Rectal smooth muscle tissue (tissue), 1 donor: ENCODE measurements around the gene KDM2A.
"Not testable (repeated sequence)": the region's sequence is repeated elsewhere in the genome, so short reads cannot be mapped to it uniquely, and the experiment has no call there.

Experiments
- H3K27ac ChIP-seq: one replicate; pipeline ENCODE4 v1.7.0; 2013; ENCODE audit warnings: low read depth, low read length, inconsistent platforms
- H3K27me3 ChIP-seq: one replicate; pipeline ENCODE4 v1.7.0; 2013; ENCODE audit warnings: low read length; ENCODE audit not compliant: control insufficient read depth, insufficient read depth
- H3K36me3 ChIP-seq: one replicate; pipeline ENCODE4 v1.7.0; 2013; ENCODE audit warnings: low read length; ENCODE audit not compliant: control insufficient read depth, insufficient read depth
- H3K4me1 ChIP-seq: one replicate; pipeline ENCODE4 v1.7.0; 2013; ENCODE audit warnings: low read length; ENCODE audit not compliant: control insufficient read depth, insufficient read depth
- H3K4me3 ChIP-seq: one replicate; pipeline ENCODE4 v1.7.0; 2013; ENCODE audit warnings: low read length
- H3K9ac ChIP-seq: one replicate; pipeline ENCODE4 v1.7.0; 2013; ENCODE audit warnings: low read length

The KDM2A gene

DNA sequence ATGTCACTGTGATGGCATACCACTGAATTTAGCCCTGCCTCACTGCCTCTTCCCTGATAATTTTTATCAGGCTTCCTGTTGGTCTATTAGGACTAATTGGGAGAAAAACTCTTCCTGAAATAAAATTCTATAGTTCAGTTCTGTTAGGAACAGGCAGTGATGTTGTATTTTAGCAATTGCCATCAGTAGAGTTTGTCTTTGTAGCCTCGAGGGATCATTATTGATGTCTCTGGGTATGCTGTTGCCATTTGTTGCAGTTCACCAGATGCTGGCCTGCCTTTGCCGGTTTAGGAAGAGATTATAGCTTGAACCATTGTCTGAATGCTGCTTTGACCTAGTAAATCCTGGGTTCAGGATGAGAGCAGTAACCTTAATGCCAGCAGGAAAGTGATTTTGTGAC lies 41.0 kb downstream of the KDM2A start:
- Histone ChIP-seq H3K36me3 (no peaks in the 10 kb centered on the region), H3K4me1 (no peaks in the 10 kb centered on the region), H3K4me3 (no peak overlapping the region), H3K27ac (no peak overlapping the region), H3K27me3 (no peaks in the 10 kb centered on the region), H3K9ac (no peak overlapping the region)

DNA sequence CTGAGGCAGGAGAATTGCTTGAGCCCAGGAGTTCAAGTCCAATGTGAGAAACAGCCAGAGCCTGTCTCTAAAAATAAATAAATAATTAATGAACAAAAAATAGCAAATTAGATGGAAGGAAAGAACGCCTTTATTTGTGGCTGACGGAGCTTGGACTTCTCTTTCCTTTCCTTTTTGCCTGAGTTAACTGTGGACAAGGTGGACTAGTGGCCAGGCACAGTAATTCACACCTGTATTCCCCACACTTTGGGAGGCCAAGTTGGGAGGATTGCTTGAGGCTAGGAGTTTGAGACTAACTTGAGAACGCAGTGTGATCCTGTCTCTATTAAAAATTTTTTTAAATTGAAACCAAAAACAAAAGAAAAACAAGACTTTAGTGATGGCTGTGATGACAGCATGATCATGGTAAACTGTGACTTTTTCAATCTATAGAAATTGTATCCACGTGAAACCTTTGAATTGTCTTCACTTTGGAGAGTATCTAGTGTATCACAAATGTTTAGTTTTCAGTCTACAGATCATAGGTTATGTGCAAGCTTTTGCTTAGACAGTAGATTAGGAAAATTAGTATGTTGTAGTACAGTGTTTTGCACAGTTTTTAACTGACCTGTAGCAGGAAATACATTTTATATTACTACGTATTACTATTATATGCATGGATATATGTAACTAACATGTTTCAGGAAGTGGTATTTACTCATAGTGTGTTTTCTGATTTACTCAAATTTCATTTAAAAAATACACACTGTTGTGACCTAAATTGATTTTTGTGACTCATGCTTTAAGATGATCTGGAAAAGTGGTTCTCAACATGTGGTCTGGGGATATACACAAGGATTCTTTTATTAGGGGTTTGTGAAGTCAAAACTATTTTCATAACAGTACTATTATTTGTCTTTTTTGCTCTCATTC lies 42.1 kb downstream of the KDM2A start:
- Histone ChIP-seq H3K9ac (no peak overlapping the region), H3K4me3 (no peak overlapping the region), H3K27ac (no peak overlapping the region), H3K27me3 (no peaks in the 10 kb centered on the region), H3K4me1 (no peaks in the 10 kb centered on the region), H3K36me3 (no peaks in the 10 kb centered on the region)

DNA sequence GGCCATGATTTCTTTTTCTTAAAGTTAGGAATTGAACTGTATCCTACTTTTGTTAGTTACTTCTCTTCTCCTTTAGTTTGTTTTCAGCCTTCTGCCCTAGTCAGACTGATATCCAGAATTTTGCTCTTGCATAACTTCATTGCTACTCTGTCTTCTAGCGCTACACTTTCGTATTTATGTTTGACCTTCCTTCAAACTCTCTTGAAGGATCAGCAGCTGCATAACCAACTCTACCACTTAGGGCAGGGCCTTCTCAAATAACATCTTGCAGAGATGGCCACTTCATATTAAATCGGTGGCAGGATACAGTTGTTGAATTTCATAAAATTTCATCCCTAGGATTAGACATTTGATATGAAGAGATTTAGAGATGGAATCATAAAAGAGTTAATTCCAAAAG lies 43.9 kb downstream of the KDM2A start:
- Histone ChIP-seq H3K9ac (no peak overlapping the region), H3K36me3 (no peaks in the 10 kb centered on the region), H3K4me3 (no peak overlapping the region), H3K27ac (no peak overlapping the region), H3K27me3 (no peaks in the 10 kb centered on the region), H3K4me1 (peaks cover 2% of the 10 kb centered on the region)

DNA sequence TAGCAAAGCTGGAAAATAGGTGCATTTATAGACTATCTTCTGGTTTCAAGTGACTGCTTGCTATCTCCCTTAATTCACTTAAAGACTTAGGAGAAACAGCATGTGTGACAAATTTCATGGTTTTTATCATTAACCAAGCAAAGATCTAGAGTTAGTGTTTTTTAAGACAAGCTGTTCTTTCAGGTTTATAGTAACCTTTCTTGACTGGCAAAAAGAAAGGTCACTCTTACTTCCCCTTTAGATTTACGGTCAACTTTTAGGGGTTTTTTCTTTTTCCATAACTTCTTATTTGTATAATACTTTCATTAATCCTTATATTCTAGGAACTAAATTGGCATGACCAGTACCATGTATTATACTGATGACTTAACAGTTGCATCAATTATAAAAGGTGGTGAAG lies 46.6 kb downstream of the KDM2A start:
- Histone ChIP-seq H3K4me3 (no peak overlapping the region), H3K4me1 (peaks cover 2% of the 10 kb centered on the region), H3K9ac (no peak overlapping the region), H3K27ac (no peak overlapping the region), H3K36me3 (no peaks in the 10 kb centered on the region), H3K27me3 (no peaks in the 10 kb centered on the region)

DNA sequence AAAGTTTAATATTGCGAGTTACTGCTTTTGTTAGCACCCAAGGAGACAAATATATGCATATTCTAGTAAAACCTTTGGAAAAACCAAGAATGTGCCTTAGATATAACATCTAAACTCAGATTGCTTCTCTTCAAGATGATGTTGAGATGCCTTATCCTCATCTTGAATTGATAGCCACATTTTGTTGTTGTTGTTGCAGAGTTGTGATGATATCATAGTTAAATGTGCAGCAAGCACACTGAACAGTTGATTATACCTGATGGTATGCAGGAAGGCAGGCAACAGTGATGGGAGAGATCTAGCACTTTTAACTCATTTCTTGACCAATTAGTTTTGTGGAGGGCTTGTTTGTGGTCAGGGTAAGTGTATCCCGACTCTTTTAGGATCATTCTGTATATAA lies 48.0 kb downstream of the KDM2A start:
- Histone ChIP-seq H3K4me1 (peaks cover 2% of the 10 kb centered on the region), H3K9ac (no peak overlapping the region), H3K36me3 (peaks cover 2% of the 10 kb centered on the region), H3K4me3 (no peak overlapping the region), H3K27me3 (no peaks in the 10 kb centered on the region), H3K27ac (no peak overlapping the region)

DNA sequence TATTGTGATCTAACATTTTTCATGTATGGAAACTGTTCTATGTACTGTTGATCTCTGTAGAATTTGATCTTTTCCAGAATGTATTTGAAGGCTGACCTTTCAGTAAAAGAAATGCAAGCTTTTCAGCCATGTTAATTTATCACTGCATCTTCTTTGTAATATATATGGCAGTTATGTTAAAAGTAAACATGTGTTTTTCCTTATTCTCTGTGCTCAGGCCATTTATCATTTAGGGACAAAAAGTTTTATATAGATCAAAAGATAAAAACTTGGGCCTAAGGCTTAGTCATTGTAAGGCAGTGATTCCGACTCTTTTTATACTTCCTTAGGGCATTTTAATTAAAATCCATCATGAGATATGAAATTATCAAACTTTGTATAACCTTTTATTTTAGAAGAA lies 48.7 kb downstream of the KDM2A start:
- H3K36me3 ChIP-seq: peaks cover 3% of the 10 kb centered on the region
- H3K27me3 ChIP-seq: no peaks in the 10 kb centered on the region
- H3K4me1 ChIP-seq: peaks cover 2% of the 10 kb centered on the region
- no peak overlapping the region for H3K9ac ChIP-seq
- H3K27ac ChIP-seq: no peak overlapping the region
- no peak overlapping the region for H3K4me3 ChIP-seq

DNA sequence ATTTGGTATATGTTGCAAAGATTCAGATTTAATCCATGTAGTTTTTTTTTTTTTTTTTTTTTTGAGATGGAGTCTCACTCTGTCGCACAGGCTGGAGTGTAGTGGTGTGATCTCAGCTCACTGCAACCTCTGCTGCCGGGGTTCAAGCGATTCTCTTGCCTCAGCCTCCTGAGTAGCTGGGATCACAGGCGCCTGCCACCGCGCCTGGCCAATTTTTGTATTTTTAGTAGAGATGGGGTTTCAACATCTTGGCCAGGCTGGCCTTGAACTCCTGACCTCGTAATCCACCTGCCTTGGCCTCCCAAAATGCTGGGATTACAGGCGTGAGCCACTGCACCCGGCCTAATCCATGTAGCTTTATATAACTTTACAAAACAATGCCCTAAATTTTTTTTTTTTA lies 49.8 kb downstream of the KDM2A start:
- H3K36me3 ChIP-seq, H3K9ac ChIP-seq, H3K27ac ChIP-seq, H3K4me3 ChIP-seq, H3K27me3 ChIP-seq, H3K4me1 ChIP-seq: not testable (repeated sequence)

DNA sequence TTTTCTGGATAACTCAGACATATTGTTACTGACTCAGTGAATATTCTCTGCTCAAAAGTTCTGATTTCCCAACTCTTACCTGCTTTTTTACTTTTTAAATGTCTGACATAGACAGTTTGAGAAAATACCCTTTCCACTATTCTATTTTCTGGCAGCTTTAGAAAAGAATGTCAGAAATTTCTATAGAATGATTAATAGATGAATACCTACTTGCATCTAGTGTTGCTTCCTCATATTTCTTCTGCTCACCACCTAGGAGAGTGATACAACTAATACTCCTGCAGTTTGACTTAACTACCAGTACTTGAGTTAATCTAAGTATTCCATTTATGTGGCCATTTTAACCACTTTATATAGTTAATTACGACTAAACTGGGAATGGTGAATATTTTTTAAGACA lies 55.2 kb downstream of the KDM2A start:
- no peak overlapping the region for H3K27ac ChIP-seq
- peaks cover 3% of the 10 kb centered on the region for H3K36me3 ChIP-seq
- no peak overlapping the region for H3K4me3 ChIP-seq
- no peaks in the 10 kb centered on the region for H3K27me3 ChIP-seq
- no peak overlapping the region for H3K9ac ChIP-seq
- H3K4me1 ChIP-seq: peaks cover 3% of the 10 kb centered on the region

DNA sequence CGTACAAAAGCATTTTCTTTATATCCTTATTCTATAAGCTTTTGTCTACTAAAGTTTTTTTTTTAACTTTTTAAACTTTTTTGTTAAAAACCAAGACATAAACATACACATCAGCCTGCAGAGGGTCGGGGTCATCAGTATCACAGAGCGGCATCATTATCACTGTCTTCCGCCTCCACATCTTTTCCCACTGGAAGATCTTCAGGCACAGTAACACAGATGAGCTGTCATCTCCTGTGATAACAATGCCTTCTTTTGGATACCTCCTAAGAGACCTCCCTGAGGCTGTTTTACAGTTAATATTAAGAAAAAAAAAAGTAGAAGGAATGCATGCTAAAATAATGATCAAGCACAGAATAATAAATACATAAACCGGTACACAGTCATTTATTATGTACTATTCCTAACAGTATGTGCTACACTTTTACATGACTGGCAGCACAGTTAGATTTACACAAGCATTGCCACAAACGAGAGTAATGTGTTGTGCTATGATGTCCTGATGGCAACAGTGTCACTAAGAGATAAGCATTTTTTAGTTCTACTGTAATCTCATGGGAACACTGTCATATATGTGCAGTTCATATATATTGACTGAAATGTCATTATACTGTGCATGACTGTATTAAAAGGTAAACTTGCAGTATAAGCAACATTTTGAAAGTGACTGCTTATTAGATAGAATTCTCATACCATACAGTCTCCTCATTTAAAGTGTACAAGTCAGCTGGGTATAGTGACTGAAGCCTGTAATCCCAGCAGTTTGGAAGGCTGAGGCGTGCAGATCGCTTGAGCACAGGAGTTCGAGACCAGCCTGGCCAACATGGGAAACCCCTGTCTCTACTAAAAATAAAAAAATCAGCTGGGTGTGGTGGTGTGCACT lies 58.6 kb downstream of the KDM2A start:
- H3K4me3 ChIP-seq: no peak overlapping the region
- H3K9ac ChIP-seq: no peak overlapping the region
- H3K27me3 ChIP-seq: no peaks in the 10 kb centered on the region
- H3K4me1 ChIP-seq: peaks cover 3% of the 10 kb centered on the region
- peaks cover 9% of the 10 kb centered on the region for H3K36me3 ChIP-seq
- no peak overlapping the region for H3K27ac ChIP-seq

DNA sequence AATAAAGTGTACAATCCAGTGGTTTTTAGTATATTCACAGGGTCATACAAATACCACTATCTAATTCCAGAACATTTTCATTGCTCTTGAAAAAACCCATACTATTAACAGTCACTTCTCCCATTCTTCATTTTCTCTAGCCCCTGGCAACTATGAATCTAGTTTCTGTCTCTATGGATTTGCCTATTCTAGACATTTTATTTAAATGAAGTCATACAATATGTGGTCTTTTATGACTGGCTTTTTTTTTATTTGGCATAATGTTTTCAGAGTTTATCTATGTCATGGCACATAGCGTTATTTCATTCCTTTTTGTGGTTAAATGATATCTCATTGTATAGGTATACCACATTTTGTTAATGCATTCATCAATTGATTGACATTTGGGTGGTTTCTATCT lies 59.4 kb downstream of the KDM2A start:
- Histone ChIP-seq H3K4me1 (peaks cover 3% of the 10 kb centered on the region), H3K36me3 (peaks cover 14% of the 10 kb centered on the region), H3K27ac (no peak overlapping the region), H3K27me3 (no peaks in the 10 kb centered on the region), H3K4me3 (no peak overlapping the region), H3K9ac (no peak overlapping the region)

DNA sequence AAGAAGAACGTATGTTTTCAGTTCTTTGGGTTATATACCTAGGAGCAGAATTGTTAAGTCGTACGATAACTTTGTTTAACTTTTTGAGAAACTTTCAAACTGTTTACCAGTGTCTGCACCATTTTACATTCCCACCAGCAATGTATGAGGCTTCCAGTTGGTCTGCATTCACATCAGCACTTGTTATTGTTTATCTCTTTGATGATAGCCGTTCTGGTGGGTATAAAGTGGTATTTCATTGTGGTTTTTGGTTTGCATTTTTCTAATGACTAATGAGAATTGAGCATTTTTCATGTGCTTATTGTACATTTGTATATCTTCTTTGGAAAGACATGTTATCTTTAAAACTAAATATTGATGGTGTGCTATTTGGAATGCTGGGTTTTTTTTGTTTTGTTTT lies 59.8 kb downstream of the KDM2A start:
- Histone ChIP-seq H3K27ac (no peak overlapping the region), H3K4me1 (peaks cover 3% of the 10 kb centered on the region), H3K27me3 (no peaks in the 10 kb centered on the region), H3K9ac (no peak overlapping the region), H3K36me3 (peaks cover 16% of the 10 kb centered on the region), H3K4me3 (no peak overlapping the region)

DNA sequence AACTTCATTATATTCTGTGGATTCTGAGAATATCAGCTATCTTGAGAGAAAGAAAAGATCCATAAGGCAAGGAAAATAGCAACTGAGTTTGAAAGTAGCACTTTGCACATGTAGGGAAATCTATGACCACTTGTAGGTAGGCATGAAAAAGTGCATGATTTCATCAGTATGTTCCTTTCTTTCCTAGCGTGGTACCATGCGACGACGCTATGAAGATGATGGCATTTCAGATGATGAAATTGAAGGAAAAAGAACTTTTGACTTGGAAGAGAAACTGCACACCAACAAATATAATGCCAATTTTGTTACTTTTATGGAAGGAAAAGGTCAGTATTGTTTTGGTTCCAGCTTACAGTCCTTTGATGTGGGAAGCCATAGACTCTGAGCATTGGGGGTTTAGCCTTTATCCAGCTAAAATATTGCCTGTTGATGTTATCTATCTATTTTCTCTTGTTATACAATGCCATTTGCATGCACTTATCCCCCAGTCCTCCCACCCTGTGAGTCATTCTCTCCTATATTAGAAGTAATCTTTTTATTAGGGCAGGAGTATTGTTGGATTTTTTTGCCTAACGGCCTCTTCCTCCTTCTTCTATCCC lies 60.9 kb downstream of the KDM2A start:
- no peak overlapping the region for H3K27ac ChIP-seq
- no peak overlapping the region for H3K9ac ChIP-seq
- H3K4me3 ChIP-seq: no peak overlapping the region
- peaks cover 3% of the 10 kb centered on the region for H3K4me1 ChIP-seq
- no peaks in the 10 kb centered on the region for H3K27me3 ChIP-seq
- peaks cover 19% of the 10 kb centered on the region for H3K36me3 ChIP-seq
